CD4-positive, alpha-beta T cell treated with Interleukin-12 subunit alpha and Interleukin-12 subunit beta, for 1 hour (primary cell): Measurements from ENCODE around the gene ANKRD33B.
"Not testable (repeated sequence)": the region's sequence is repeated elsewhere in the genome, so short reads cannot be mapped to it uniquely, and the experiment has no call there.

ENCODE experiments used
- DNase-seq: peaks from one replicate; pipeline ENCODE4 v3.0.0-alpha.2; 2020

The ANKRD33B gene

GRCh38 chr5:10563945-10564837 is at the start of gene ANKRD33B:
ANKRD33B (plus strand) TSS chr5:10564070; CDS start chr5:10564468, 398 bp downstream.
- peak; percentile 84 for DNase-seq

GRCh38 chr5:10514572-10514971 is 49.3 kb upstream of the ANKRD33B start:
- not testable (repeated sequence) for DNase-seq

GRCh38 chr5:10515492-10515891 is 48.4 kb upstream of the ANKRD33B start:
- no peak for DNase-seq

DNA sequence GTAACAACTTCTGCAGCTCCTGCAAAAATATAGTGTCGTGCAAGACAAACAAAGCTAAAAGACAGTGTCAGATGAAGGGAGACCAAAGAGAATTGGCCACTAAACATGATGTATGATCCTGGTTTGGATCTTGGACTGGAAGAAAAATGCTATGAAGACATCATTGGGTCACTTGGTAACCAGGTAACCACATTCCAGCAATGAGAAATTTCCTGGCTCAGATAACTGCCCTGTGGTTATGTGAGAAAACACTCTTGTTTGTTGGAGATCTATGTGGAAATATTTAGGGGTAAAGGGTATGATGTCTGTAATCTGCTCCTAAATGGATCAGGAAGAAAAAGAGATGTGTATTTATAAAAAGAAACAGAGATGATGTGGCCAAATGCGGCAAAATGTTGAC is 45.5 kb upstream of the ANKRD33B start:
- DNase-seq: no peak

DNA sequence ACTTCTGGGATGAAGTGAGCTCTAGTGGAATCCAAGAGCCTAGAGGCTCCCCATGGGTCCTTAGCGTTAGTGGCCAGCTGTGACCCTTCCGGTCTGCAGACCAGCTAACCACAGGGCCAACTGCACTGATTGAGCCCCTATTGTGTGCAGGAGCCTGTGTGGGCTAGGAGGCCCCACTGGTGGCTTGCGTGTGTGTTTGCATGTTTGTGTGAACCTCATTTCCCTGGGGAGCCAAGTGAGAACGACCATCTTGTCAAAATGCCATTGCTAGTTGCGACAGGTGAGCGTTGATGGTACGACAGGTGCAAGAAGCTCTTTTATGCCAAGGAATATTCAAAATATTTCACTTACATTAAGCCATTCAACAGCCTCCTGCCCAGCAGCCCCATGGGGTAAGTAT is 44.1 kb upstream of the ANKRD33B start:
- no peak for DNase-seq

- DNase-seq: no peak
Measured at GRCh38 chr5:10520706-10521105, 43.2 kb upstream of the ANKRD33B start.

GRCh38 chr5:10521466-10522223 is 42.2 kb upstream of the ANKRD33B start:
- DNase-seq: no peak

- DNase-seq: no peak
Measured at GRCh38 chr5:10522224-10522611, 41.7 kb upstream of the ANKRD33B start.

GRCh38 chr5:10524376-10525123 is 39.3 kb upstream of the ANKRD33B start:
- DNase-seq: no peak

- DNase-seq: no peak
Measured at GRCh38 chr5:10525124-10525495, 38.8 kb upstream of the ANKRD33B start.

DNA sequence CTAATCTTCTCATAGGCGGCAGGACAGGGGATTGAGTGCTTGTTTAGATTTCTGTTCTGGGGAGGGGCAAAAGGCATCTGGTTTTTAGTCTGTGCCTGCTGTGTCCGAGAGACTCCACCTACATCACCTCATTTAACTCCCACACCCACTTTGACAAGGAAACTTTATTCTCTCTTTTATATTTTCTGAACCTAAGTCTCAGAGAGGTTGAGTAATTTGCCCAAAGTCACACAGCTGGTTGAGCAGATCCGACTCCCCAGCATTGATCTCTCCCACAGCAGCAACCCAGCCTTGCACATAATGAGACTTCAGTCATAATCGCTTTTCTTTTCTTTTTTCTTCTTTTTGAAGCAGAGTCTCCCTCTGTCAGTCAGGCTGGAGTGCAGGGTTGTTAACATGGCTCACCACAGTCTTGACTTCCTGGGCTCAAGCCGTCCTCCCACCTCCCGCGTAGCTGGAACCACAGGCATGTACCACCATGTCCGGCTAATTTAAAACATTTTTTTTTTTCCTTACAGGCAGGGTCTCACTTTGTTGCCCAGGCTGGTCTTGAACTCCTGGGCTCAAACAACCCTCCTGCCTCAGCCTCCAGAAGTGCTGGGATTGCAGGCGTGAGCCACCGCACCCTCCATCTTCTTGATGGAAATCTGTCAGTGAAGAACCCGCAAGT is 36.5 kb upstream of the ANKRD33B start:
- no peak for DNase-seq

- DNase-seq: no peak
Measured at GRCh38 chr5:10528056-10528816, 35.6 kb upstream of the ANKRD33B start.

- no peak for DNase-seq
Measured at GRCh38 chr5:10528827-10529226, 35.0 kb upstream of the ANKRD33B start.

DNA sequence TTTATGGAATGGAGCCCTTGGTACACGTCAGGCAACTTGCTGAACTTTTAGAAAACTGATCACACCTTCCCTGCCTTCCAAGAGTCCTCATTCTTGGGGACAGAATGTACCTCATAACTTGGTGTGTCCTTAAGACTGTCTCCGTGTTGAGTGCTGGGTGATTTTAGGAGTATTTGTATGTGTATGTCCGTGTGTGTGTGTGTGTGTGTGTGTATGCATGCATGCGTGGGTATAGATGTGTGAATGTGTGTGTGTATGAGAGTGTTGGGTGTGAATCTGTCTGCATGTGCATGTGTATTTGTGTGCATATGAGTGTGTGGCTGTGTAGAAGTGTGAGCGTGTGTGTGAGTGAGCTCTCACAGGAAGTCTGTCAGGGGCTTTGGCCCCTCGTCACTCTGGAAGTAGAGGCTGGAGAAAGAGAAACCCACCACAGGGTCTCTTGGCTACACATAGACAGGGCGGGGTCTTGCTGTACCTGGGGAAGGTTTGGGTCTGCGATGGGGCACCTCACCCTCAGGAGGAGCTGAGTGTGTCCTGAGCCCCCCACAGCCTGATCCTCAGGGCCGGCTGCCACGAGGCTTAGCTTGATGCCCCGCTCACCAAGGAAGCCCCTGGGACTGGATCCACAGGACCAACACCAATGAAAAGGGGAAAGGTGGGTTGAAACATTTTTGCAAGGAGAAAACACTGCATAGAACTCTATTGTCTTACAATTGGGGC is 33.1 kb upstream of the ANKRD33B start:
- DNase-seq: no peak

DNA sequence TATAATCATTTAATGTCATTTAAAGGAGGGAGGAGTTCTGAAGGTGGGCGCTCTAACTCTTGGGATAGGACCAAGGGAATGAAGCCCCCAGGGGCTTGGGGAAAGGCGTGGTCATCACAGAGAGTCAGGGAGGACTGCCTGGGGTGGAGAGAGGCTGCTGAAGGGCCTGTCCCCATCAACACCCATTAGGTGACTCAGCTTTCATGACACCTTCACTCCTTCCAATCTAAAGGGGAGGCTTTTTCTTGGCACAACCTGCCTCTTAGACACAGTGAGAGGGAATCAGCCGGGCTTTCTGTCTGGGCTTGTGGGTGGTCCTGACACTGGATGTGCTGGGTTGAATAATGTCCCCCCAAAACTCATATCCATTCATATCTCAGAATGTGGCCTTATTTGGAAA is 31.4 kb upstream of the ANKRD33B start:
- no peak for DNase-seq

- DNase-seq: peak; percentile 19
Measured at GRCh38 chr5:10533226-10533625, 30.6 kb upstream of the ANKRD33B start.

GRCh38 chr5:10534561-10535530 is 29.0 kb upstream of the ANKRD33B start:
- no peak for DNase-seq

DNA sequence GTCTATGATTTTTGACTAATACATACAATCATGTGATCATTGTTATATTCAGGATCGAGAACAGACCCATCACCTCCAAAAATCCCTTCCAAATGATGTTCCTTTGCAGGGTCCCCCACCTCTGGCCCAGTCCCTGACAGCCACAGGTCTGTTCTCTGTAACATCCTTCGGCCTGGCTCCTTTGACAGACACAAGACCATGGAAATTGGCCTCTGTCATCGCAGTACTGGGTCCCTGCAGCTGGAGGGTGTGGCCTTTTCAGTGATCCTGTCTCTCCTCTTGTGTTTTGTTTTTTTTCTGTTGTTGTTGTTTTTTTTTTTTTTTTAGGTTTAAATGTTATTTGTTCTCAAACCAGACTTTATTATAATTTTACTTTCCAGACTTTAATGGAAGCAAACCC is 27.4 kb upstream of the ANKRD33B start:
- DNase-seq: no peak

GRCh38 chr5:10536931-10537579 is 26.8 kb upstream of the ANKRD33B start:
- no peak for DNase-seq

- no peak for DNase-seq
Measured at GRCh38 chr5:10537624-10538023, 26.2 kb upstream of the ANKRD33B start.
